Measurements from ENCODE around the gene TTLL5. TPM values are rescaled to one million over a fixed set of nuclear protein-coding genes. Genes with fewer than 3 reads are reported as not detected.

Gene TTLL5
- total and polyA plus RNA-seq, 2 of the 13 experiments (the other 11 are each of a cell fraction or from before 2014, with no cell fraction given), result 11.8 to 18.8 TPM

DNA sequence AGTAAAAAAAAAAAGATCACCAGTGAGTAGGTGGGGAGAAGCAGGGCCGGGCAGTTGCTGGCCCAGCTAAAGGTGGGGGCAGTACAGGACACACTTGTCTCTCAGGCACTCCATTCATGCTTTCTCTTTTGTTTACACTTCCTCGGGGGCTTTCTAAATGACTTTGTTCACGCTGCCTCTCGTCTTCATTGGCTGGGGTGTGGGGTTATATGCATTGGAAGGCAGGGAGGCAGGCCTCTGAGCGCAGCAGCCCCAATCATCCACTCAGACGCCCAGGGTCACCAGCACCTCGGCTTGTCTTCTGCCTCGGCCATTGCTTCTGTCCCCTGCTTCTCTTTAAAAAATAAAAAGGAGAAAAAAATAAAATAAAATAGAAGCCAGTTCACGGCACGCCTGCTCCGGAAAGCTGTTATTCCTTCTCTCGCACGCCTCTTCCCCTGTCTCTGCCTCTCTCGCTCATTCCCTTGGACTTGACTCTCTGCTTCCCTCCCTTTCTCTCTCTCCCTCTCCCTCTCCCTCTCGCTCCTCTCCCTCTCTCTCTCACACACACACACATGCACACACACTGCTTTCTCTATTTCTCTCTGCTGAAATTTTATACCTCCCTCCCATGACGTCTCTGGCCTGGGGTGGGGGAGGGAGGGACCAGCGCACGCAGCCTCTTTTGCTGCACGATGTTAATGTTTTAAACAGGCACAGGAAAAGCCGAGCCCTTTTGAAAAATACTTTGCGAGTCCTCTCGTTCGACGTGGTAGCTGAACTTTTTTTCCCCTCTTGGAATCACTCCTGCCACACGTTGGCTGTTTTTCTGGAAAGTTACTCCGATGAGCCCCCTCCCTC is 320.6 kb downstream of the TTLL5 start, which contains the start of gene TGFB3:
TGFB3 (minus strand) TSS at position 570 of the 840 bp plus-strand sequence. CDS start 1,102 bp downstream, outside the sequence.
- peak within 1 kb of the TSS; percentile 72 to 84 (median 74) for H3K4me3 ChIP-seq (replicated peaks in 1 of 3; ENCODE audit: insufficient read depth in 1 of 3, low read depth in 2 of 3, low read length in 3 of 3)
- TSS peak; percentile 86 for BruUV-seq (replicated peaks)
- DNase-seq (ENCODE audit: low spot score) (peak; percentile 52), ATAC-seq (peak; percentile 34), FAIRE-seq (peak; percentile 36)
- peak within 1 kb of the TSS; percentile 71 for H3K9ac ChIP-seq (ENCODE audit: insufficient read depth, low read depth, low read length)
- POLR2A ChIA-PET, result interaction anchor here (1.3 kb wide), 1 partner anchor 311 kb away, joined by 3 read pairs; no protein-coding TSS in a partner anchor
- H3K4me1 ChIP-seq (ENCODE audit: insufficient read depth, low read length), result peaks cover 69% of the 10 kb centered on the region
- no peaks in the 10 kb centered on the region for H3K9me3 ChIP-seq (ENCODE audit: low read length)
- peak within 1 kb of the TSS; percentile 99 for H3K4me2 ChIP-seq (ENCODE audit: low read depth, low read length)
- in situ Hi-C loops (cut with HindIII; ENCODE audit: extremely low pct_ligation_motif_present, low pct_unique_long_range_greater_than_20kb) (loop anchor here (5.0 kb wide), 2 partner anchors 74 to 269 kb away; no protein-coding TSS in a partner anchor), intact Hi-C loops (cut with micrococcal nuclease; ENCODE audit: unreplicated experiment) (loop anchor here (1.0 to 10.0 kb wide), 5 partner anchors 75 to 404 kb away; partner anchors contain the start of gene FLVCR2)
- H2AFZ ChIP-seq (ENCODE audit: low read length), result no peak within 1 kb of the TSS
- no peaks in the 10 kb centered on the region for H3K79me2 ChIP-seq (ENCODE audit: insufficient read depth, low read length)
- H4K20me1 ChIP-seq (ENCODE audit: insufficient read depth, low read length), result no peaks in the 10 kb centered on the region
- CTCF ChIA-PET (ENCODE audit: low intra/inter-chr PET ratio, low total read pairs), result interaction anchor here (1.3 to 1.8 kb wide), 2 partner anchors 75 to 272 kb away, joined by 6 to 9 read pairs; no protein-coding TSS in a partner anchor
- WGBS (ENCODE audit: low lambda C conversion rate), result under 1% methylated on average over 26 of the region's 26 CpGs
- no peaks in the 10 kb centered on the region for H3K36me3 ChIP-seq (replicated peaks in 1 of 2; ENCODE audit: control insufficient read depth in 1 of 2, insufficient read depth in 2 of 2, low read length in 2 of 2)
- no peak within 1 kb of the TSS for H3K27ac ChIP-seq (ENCODE audit: extremely low read length, insufficient read depth, low read length)
- H3K27me3 ChIP-seq (ENCODE audit: control insufficient read depth in 1 of 2, insufficient read depth in 2 of 2, low read length in 2 of 2), result peaks cover 0 to 11% of the 10 kb centered on the region in 2 experiments; a peak in 1 of 5 replicates
- TF ChIP-seq SRSF1 (optimal IDR thresholded peaks at IDR 0.05; ENCODE audit: low read depth, low read length) (no peak), ZNF264 (CRISPR knock-in tag; IDR thresholded peaks at IDR 0.05) (no peak), ZNF557 (CRISPR knock-in tag; IDR thresholded peaks at IDR 0.05) (no peak), ZNF432 (CRISPR knock-in tag; IDR thresholded peaks at IDR 0.05; ENCODE audit: borderline replicate concordance) (no peak), GFI1 (CRISPR knock-in tag; IDR thresholded peaks at IDR 0.05; ENCODE audit: borderline replicate concordance) (no peak), ZNF749 (CRISPR knock-in tag; IDR thresholded peaks at IDR 0.05; ENCODE audit: borderline replicate concordance) (no peak), POLR2G (IDR thresholded peaks at IDR 0.05; ENCODE audit: low read depth, low read length) (no peak), TEAD3 (CRISPR knock-in tag; optimal IDR thresholded peaks at IDR 0.05; ENCODE audit: borderline replicate concordance) (peak; percentile 10)
- TF ChIP-seq, protein P1, sequence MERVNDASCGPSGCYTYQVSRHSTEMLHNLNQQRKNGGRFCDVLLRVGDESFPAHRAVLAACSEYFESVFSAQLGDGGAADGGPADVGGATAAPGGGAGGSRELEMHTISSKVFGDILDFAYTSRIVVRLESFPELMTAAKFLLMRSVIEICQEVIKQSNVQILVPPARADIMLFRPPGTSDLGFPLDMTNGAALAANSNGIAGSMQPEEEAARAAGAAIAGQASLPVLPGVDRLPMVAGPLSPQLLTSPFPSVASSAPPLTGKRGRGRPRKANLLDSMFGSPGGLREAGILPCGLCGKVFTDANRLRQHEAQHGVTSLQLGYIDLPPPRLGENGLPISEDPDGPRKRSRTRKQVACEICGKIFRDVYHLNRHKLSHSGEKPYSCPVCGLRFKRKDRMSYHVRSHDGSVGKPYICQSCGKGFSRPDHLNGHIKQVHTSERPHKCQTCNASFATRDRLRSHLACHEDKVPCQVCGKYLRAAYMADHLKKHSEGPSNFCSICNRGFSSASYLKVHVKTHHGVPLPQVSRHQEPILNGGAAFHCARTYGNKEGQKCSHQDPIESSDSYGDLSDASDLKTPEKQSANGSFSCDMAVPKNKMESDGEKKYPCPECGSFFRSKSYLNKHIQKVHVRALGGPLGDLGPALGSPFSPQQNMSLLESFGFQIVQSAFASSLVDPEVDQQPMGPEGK (CRISPR knock-in tag; IDR thresholded peaks at IDR 0.05), result peak; percentile 54
- TF ChIP-seq, protein P2, sequence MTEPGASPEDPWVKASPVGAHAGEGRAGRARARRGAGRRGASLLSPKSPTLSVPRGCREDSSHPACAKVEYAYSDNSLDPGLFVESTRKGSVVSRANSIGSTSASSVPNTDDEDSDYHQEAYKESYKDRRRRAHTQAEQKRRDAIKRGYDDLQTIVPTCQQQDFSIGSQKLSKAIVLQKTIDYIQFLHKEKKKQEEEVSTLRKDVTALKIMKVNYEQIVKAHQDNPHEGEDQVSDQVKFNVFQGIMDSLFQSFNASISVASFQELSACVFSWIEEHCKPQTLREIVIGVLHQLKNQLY (CRISPR knock-in tag; IDR thresholded peaks at IDR 0.05), result no peak
- TF ChIP-seq, protein P3, sequence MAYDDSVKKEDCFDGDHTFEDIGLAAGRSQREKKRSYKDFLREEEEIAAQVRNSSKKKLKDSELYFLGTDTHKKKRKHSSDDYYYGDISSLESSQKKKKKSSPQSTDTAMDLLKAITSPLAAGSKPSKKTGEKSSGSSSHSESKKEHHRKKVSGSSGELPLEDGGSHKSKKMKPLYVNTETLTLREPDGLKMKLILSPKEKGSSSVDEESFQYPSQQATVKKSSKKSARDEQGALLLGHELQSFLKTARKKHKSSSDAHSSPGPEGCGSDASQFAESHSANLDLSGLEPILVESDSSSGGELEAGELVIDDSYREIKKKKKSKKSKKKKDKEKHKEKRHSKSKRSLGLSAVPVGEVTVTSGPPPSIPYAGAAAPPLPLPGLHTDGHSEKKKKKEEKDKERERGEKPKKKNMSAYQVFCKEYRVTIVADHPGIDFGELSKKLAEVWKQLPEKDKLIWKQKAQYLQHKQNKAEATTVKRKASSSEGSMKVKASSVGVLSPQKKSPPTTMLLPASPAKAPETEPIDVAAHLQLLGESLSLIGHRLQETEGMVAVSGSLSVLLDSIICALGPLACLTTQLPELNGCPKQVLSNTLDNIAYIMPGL (CRISPR knock-in tag; IDR thresholded peaks at IDR 0.05; ENCODE audit: borderline replicate concordance in 1 of 2, low read depth in 1 of 2), result peak in 1 of 2 experiments; percentile 14; a peak in 2 of 4 replicates
- TF ChIP-seq, protein P4, sequence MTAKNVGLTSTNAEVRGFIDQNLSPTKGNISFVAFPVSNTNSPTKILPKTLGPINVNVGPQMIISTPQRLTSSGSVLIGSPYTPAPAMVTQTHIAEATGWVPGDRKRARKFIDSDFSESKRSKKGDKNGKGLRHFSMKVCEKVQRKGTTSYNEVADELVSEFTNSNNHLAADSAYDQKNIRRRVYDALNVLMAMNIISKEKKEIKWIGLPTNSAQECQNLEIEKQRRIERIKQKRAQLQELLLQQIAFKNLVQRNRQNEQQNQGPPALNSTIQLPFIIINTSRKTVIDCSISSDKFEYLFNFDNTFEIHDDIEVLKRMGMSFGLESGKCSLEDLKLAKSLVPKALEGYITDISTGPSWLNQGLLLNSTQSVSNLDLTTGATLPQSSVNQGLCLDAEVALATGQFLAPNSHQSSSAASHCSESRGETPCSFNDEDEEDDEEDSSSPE (CRISPR knock-in tag; IDR thresholded peaks at IDR 0.05), result 0 out of 2 replicates have a peak, but pooled peaks have one; percentile 12
- TF ChIP-seq, protein P5, sequence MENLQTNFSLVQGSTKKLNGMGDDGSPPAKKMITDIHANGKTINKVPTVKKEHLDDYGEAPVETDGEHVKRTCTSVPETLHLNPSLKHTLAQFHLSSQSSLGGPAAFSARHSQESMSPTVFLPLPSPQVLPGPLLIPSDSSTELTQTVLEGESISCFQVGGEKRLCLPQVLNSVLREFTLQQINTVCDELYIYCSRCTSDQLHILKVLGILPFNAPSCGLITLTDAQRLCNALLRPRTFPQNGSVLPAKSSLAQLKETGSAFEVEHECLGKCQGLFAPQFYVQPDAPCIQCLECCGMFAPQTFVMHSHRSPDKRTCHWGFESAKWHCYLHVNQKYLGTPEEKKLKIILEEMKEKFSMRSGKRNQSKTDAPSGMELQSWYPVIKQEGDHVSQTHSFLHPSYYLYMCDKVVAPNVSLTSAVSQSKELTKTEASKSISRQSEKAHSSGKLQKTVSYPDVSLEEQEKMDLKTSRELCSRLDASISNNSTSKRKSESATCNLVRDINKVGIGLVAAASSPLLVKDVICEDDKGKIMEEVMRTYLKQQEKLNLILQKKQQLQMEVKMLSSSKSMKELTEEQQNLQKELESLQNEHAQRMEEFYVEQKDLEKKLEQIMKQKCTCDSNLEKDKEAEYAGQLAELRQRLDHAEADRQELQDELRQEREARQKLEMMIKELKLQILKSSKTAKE (CRISPR knock-in tag; IDR thresholded peaks at IDR 0.05; ENCODE audit: borderline replicate concordance), result no peak
